Suprapubic skin (tissue), 4 donors: ENCODE results near the gene INPP4B.

Source experiments
- CTCF ChIP-seq, 2 donors: fragments of 200-600 bp in 1 of 2; fragments of 450-650 bp in 1 of 2; sonication (generic) in 1 of 2; IDR thresholded peaks; one replicate each; pipeline ENCODE4 v1.5.1; 2016 to 2019; ENCODE audit warnings: antibody characterized with exemption in 2 of 2, mild to moderate bottlenecking in 1 of 2, moderate library complexity in 1 of 2
- EP300 ChIP-seq: sonication (generic); formaldehyde crosslinking; IDR thresholded peaks from one replicate; pipeline ENCODE4 v1.6.1; 2017; ENCODE audit warnings: antibody characterized with exemption
- POLR2AphosphoS5 ChIP-seq, 3 donors: sonication (generic); formaldehyde crosslinking; IDR thresholded peaks; one replicate each; pipeline ENCODE4 v1.6.1; 2017; ENCODE audit warnings: antibody characterized with exemption in 3 of 3

GRCh38 chr4:142021181-142021580, 824.9 kb downstream of the INPP4B start:
- TF ChIP-seq POLR2AphosphoS5 (IDR thresholded peaks at IDR 0.05): no peak
- TF ChIP-seq EP300: no peak
- TF ChIP-seq CTCF (IDR thresholded peaks at IDR 0.05): no peak
